ENCODE data around the gene CSF1.

GRCh38 chr1:109933856-109934711 lies 23.4 kb downstream of the CSF1 start:
- TF ChIP-seq CTCF (IDR thresholded peaks at IDR 0.05) (no peak), POLR2A (IDR thresholded peaks at IDR 0.05) (no peak)
